Measurements from ENCODE around the gene TCF12.

TCF12 gene

GRCh38 chr15:57306944-57307411 is 388.5 kb downstream of the TCF12 start:
- no peak for DNase-seq

- no peak for DNase-seq
Measured at GRCh38 chr15:57307527-57308169, 389.2 kb downstream of the TCF12 start.

- no peak for DNase-seq
Measured at GRCh38 chr15:57308170-57308545, 389.7 kb downstream of the TCF12 start.

GRCh38 chr15:57309856-57310760 is 391.7 kb downstream of the TCF12 start:
- no peak for DNase-seq

- DNase-seq, result no peak
Measured at GRCh38 chr15:57310876-57311275, 392.4 kb downstream of the TCF12 start.

GRCh38 chr15:57312006-57312317 is 393.5 kb downstream of the TCF12 start:
- DNase-seq, result no peak

GRCh38 chr15:57312318-57313133 is 394.1 kb downstream of the TCF12 start:
- no peak for DNase-seq

- DNase-seq, result no peak
Measured at GRCh38 chr15:57313134-57313483, 394.7 kb downstream of the TCF12 start.

- no peak for DNase-seq
Measured at GRCh38 chr15:57314221-57314620, 395.8 kb downstream of the TCF12 start.

- no peak for DNase-seq
Measured at GRCh38 chr15:57316451-57316850, 398.0 kb downstream of the TCF12 start.

GRCh38 chr15:57319226-57319918 is 400.9 kb downstream of the TCF12 start:
- DNase-seq, result no peak

GRCh38 chr15:57319919-57320560 is 401.6 kb downstream of the TCF12 start:
- DNase-seq, result no peak

- DNase-seq, result no peak
Measured at GRCh38 chr15:57320631-57321220, 402.3 kb downstream of the TCF12 start.

GRCh38 chr15:57321485-57321884 is 403.0 kb downstream of the TCF12 start:
- no peak for DNase-seq

- DNase-seq, result no peak
Measured at GRCh38 chr15:57321973-57322601, 403.6 kb downstream of the TCF12 start.

- no peak for DNase-seq
Measured at GRCh38 chr15:57322602-57323250, 404.3 kb downstream of the TCF12 start.

- DNase-seq, result no peak
Measured at GRCh38 chr15:57323299-57323805, 404.9 kb downstream of the TCF12 start.

- no peak for DNase-seq
Measured at GRCh38 chr15:57323806-57324589, 405.6 kb downstream of the TCF12 start.

- DNase-seq, result no peak
Measured at GRCh38 chr15:57324590-57324890, 406.1 kb downstream of the TCF12 start.
